Daoy (cell line): ENCODE measurements around the gene TARS1. TPM values are rescaled to one million over a fixed set of nuclear protein-coding genes. Genes with fewer than 3 reads are reported as not detected.
"Not testable (repeated sequence)": the region's sequence is repeated elsewhere in the genome, so short reads cannot be mapped to it uniquely, and the experiment has no call there.

Experiments used
- DNase-seq: peaks from one replicate; pipeline ENCODE4 v3.0.0-alpha.2; 2015; ENCODE audit warnings: low read depth
- total RNA-seq: library from RNA; depleted of rRNA; stranded (reverse); fragments of >200 nt; shearing (Covaris generic); gene quantifications from 2 replicates; pipeline ENCODE4 v1.2.3, GENCODE V29; 2014

TARS1 gene
- total RNA-seq, 1 experiment from 2014 or later = 308 TPM

DNA sequence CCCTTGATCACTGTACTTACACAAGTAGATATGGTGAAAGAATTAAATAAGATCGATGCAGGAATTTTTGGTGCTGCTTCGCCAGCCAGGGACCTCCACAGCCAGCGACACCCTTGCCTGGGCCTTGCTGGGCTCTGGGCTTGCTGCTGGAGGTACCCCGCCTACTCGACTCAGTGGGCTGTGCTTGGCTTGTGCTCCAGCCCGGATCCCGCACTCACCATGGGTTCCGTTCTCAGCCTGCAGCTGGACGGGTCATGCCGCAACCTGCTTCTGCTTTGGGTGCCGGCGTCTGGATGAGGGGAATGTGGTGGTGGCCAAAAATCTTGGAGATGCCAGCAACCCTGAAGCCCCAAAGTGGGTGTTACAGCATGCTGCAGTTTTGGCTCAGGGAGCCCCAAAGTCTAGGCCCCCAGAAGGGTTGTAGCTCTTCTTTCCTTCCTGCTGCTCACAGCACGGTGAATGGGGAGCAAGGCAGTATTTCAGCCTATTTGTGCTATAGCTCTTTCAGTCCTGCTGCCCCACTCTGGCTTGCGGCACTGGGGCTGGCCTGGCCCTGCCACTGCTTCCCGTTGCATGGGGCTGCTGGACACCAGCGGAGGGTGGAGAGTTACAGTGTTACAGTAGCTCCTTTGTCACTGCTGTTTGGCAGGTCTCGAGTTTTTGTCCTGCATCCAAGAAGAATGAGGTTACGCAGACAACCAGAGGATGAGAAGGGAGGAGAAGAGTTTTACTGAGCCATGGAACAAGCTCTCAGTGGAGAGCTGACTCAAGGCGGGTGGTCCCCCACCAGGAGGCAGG is 48.0 kb downstream of the TARS1 start:
- no peak for DNase-seq

GRCh38 chr5:33489481-33490067 is 48.8 kb downstream of the TARS1 start:
- DNase-seq = no peak

- DNase-seq = no peak
These were observed 49.4 kb downstream of the TARS1 start for GRCh38 chr5:33490071-33490665.

GRCh38 chr5:33491941-33492340 is 51.2 kb downstream of the TARS1 start:
- DNase-seq = no peak

DNA sequence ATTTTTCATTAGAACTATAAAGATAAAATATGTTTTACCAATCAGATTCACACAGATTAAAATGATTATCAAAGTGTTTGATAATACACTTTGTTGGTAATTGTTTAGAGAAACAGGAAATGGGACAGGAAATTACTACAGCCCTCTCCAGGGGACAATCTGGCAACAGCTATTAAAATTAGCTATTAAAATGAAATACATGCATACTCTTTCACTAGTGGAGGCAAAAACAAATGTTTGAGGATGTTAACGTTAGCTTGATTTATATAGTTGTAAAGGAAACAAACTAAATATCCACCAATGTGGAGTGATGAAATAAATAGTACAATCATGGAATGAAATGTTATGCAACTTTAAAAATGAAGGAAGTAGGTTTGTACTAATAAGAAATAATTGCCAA is 53.7 kb downstream of the TARS1 start:
- no peak for DNase-seq

- no peak for DNase-seq
These were observed 60.5 kb downstream of the TARS1 start for GRCh38 chr5:33501260-33501659.

DNA sequence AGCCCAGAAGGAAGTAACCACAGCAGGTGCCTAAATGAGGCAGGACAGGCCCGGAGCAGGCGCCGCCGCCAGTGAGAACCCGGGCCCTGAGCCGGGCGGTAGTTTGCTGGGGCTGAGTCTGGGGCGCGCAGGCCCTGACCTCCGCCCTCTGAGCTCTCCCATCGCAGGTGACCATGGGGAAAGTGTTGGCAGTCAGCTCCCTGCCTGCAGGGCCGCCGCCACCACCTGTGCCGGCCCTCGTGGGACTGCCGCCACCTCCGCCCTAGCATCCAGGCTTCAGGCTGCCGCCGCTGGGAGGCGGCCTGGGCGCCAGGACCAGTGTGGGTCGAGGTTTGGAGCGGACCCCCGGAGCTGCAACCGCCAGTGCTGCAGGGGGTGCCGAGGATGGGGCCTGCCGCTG is 61.1 kb downstream of the TARS1 start:
- no peak for DNase-seq

DNA sequence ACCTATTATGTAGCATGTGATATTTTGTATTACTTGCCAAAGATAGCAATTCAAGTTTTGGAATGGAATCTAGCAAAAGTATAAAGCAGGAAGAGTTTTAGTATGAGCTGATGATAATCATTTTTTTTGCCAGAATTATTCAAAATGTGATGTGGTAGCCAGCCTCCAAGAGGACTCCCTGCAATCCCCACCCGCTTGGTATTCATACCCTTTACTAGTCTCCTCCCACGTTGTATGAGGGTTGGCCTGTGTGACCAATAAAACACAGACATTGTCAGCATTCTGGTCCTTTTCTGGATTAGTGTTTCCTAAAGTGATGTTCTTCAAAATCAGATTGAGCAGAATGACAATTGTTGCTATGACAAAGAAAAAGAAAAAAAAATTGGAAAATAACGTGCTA is 63.8 kb downstream of the TARS1 start:
- no peak for DNase-seq

GRCh38 chr5:33507426-33507825 is 66.7 kb downstream of the TARS1 start:
- DNase-seq = peak; percentile 23

GRCh38 chr5:33509036-33509435 is 68.3 kb downstream of the TARS1 start:
- no peak for DNase-seq

DNA sequence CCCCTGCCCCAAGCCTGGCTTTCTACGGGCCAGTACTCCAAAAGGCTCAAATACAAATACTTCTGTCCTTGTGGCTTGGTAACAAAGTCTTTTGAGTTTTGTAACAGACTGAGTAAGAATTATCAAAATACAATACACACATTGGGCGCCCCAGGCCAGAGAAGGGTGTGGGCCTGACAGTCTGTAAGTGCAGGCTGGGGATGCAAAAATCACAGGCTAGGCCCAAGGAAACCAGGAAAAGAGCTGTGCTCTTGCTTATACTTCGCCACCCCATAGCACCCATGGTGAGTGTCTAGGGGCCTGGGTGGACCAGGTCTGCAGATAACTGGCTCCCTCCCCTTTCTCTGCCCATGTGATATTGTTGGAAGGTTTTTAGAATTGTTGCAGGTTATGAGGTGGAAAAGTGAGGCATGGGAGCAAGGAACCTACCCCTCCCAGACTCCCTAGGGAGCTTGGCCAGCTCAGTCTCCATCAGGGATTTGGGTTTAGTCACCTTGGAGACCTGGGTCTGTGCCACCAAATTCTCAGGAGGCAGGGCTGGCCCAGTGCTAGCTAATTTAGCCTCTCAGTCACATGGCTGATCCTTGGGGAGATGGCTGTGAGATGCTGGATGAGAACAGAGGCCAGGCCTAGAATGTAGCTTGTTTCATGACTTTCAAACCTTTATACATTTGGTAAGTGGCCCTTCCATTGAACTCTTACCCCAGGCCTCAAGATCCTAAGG is 72.9 kb downstream of the TARS1 start:
- DNase-seq = peak; percentile 8

- not testable (repeated sequence) for DNase-seq
These were observed 74.6 kb downstream of the TARS1 start for GRCh38 chr5:33515366-33515765.

DNA sequence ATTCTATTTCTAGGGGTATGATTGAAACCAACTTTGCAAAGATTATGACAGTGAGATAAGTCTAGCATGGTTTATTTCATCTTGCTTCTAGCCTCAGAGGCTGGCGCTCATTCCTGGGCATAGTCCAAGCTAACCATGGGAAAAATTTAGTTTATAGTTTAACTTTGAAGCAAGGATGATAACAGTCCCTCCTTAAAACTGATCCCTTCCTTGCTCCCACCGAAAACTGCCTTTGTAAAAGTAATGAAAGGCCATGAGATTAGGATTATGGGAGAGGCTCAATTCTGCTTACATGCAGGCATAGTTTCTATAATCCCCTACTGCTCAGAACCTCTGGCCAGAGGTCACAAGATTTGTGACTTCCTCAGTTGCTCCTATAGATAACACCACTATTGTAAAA is 75.7 kb downstream of the TARS1 start:
- DNase-seq = no peak
